ENCODE data around the gene SMCO3. TPM values are rescaled to one million over a fixed set of nuclear protein-coding genes. Genes with fewer than 3 reads are reported as not detected.

SMCO3 gene
- total RNA-seq = not detected in 2 replicates

DNA sequence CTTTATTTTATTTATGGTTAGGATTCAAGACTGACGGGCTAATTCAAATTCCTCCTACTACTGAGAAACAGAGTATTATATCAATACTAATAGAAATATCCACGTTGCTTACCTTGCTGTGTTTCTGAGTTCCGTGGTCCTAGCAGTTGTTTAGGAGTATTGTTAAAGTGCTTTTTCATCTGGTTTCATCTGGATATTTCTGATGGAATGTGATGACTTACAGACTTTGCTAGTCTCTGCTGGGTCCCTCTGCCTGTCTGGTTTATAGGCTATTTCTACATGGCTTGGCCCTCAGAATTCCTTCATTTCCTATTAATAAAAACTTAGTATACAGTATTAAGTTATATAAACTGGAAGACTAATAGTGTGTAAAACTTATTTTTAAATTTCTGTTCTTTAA is at the start of gene SMCO3:
Gene SMCO3, minus strand, starts transcription at position 169 of the 400 bp plus-strand sequence. CDS start 7,502 bp downstream, outside the sequence.

DNA sequence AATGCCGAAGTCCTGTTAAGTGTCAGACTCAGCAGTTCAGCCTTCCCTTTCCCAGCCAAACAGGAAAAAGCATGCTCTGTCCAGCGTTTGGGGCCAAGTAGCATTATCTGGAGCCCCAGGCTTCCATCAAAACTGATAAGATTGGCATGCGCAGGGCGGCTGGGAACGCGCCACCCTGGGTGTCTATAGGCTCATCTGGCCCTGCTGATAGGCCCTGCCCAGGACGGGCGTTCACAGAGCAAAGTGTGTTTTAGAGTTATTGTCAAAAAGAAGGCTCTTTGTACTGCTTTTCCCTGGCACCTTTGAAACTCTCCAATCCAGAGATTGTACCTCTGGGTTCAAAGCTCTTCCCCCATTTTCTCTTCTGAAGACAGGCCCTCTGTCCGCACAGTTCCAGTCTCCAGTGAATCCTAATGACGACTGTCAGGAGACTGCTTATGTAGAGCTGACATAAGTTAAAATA is 29.5 kb upstream of the SMCO3 start, which contains the start of gene ART4:
Gene ART4, minus strand, starts transcription at position 102 of the 463 bp plus-strand sequence. CDS start 413 bp downstream, outside the sequence.

DNA sequence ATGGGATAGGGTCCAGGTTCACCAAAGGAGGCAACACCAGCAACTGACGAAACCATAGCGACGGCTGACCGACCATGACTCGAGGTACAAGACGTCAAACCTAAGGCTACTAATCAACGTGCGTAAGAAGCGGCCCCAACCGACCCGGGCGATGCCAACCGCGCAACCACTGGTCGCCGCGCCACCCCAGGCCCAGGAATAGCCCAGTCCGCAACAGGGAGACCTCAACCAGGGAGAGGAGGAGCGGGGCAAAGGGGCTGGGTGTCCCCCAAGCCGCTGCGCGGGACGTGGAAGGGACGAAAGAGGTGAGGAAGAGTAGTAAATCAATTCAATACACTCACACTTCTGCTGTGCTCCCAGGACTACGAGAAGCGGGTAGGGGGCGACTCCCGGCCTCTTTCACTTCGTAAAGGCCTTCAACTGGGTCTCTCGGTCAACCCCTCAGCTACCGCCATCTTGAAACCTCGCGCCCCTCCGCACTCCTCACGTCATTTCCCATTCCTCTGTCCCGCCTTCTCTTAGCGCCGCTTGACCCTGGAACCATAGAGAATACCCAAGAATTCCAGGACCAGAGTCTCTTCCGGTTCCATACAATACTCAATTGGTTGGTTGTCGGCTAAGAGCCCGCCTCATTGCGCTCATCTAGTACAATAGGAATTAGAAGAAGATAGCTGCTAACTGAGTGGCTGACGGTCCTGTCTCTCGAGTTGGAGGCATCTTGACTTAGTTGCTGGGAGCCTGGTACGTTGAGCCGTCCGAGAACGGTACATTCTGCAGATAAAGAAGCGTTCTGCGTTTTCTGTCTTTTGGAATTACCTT is 10.8 kb downstream of the SMCO3 start, which contains the start of the genes C12orf60 and WBP11:
Gene C12orf60, plus strand, starts transcription at position 660 of the 819 bp plus-strand sequence. CDS start 19,266 bp downstream, outside the sequence.
Gene WBP11, minus strand, starts transcription at position 468 of the 819 bp plus-strand sequence. CDS start 2,095 bp downstream, outside the sequence.

Other genes starting within 250 kb of the SMCO3 start
- 7.3 and 11.4 TPM in 2 replicates for gene PLBD1, start 246.3 kb downstream of the SMCO3 start, total RNA-seq
- gene GUCY2C, start 117.6 kb downstream of the SMCO3 start, total RNA-seq = not detected in 2 replicates
- 12.5 and 24.2 TPM in 2 replicates for gene WBP11, start 10.7 kb downstream of the SMCO3 start, total RNA-seq
- gene C12orf60, start 10.5 kb downstream of the SMCO3 start, total RNA-seq = 0.44 and 0.86 TPM in 2 replicates
- gene ART4, start 29.3 kb upstream of the SMCO3 start, total RNA-seq = under 0.01 and 0.14 TPM in 2 replicates
- gene MGP, start 71.7 kb upstream of the SMCO3 start, total RNA-seq = 1.0 and 3.7 TPM in 2 replicates
- 0.29 TPM in 1 of 2 replicates, not detected in the other for gene ERP27, start 124.4 kb upstream of the SMCO3 start, total RNA-seq
- gene ARHGDIB, start 147.4 kb upstream of the SMCO3 start, total RNA-seq = 3.5 and 46.7 TPM in 2 replicates
- not detected in 2 replicates for gene PDE6H, start 158.9 kb upstream of the SMCO3 start, total RNA-seq